ENCODE data around the gene KBTBD12.
"Not testable (repeated sequence)": the region's sequence is repeated elsewhere in the genome, so short reads cannot be mapped to it uniquely, and the experiment has no call there.

The KBTBD12 gene

GRCh38 chr3:127903611-127904375 is 11.2 kb upstream of the KBTBD12 start:
- no peak for DNase-seq

GRCh38 chr3:127905556-127905955 is 9.5 kb upstream of the KBTBD12 start:
- no peak for DNase-seq

GRCh38 chr3:127906653-127907052 is 8.4 kb upstream of the KBTBD12 start:
- not testable (repeated sequence) for DNase-seq

GRCh38 chr3:127908202-127908601 is 6.8 kb upstream of the KBTBD12 start:
- DNase-seq: no peak

- no peak for DNase-seq
Observed at GRCh38 chr3:127908951-127909350, 6.1 kb upstream of the KBTBD12 start.

GRCh38 chr3:127909646-127910045 is 5.4 kb upstream of the KBTBD12 start:
- DNase-seq: no peak

GRCh38 chr3:127911421-127911931 is 3.6 kb upstream of the KBTBD12 start:
- DNase-seq: no peak

- not testable (repeated sequence) for DNase-seq
Observed at GRCh38 chr3:127913841-127914240, 1.2 kb upstream of the KBTBD12 start.

GRCh38 chr3:127914584-127914983 is 448 bp upstream of the KBTBD12 start:
- no peak for DNase-seq

GRCh38 chr3:127915937-127916493 is 983 bp downstream of the KBTBD12 start:
- no peak for DNase-seq

- DNase-seq: no peak
Observed at GRCh38 chr3:127920738-127921137, 5.7 kb downstream of the KBTBD12 start.

GRCh38 chr3:127923611-127924010 is 8.6 kb downstream of the KBTBD12 start:
- no peak for DNase-seq

GRCh38 chr3:127925384-127925783 is 10.4 kb downstream of the KBTBD12 start:
- DNase-seq: no peak

- no peak for DNase-seq
Observed at GRCh38 chr3:127927829-127928604, 13.0 kb downstream of the KBTBD12 start.

- no peak for DNase-seq
Observed at GRCh38 chr3:127929818-127930413, 14.9 kb downstream of the KBTBD12 start.

- no peak for DNase-seq
Observed at GRCh38 chr3:127933396-127933795, 18.4 kb downstream of the KBTBD12 start.

GRCh38 chr3:127938800-127939199 is 23.8 kb downstream of the KBTBD12 start:
- DNase-seq: no peak

GRCh38 chr3:127940116-127940515 is 25.1 kb downstream of the KBTBD12 start:
- no peak for DNase-seq

- DNase-seq: no peak
Observed at GRCh38 chr3:127942613-127943012, 27.6 kb downstream of the KBTBD12 start.

GRCh38 chr3:127948211-127948610 is 33.2 kb downstream of the KBTBD12 start:
- DNase-seq: no peak

GRCh38 chr3:127949446-127950055 is 34.5 kb downstream of the KBTBD12 start:
- no peak for DNase-seq

GRCh38 chr3:127951276-127951675 is 36.2 kb downstream of the KBTBD12 start:
- no peak for DNase-seq
